ENCODE results near the gene BOLA3.
A peak's percentile ranks its signal among the peaks of the same experiment; 100 is the strongest.
"Not testable (repeated sequence)": the region's sequence is repeated elsewhere in the genome, so short reads cannot be mapped to it uniquely, and the experiment has no call there.

The BOLA3 gene

GRCh38 chr2:74148457-74149246 is 940 bp upstream of the BOLA3 start:
- no peak for DNase-seq (ENCODE audit: low spot score)

- DNase-seq (ENCODE audit: low spot score): peak; percentile 49
Observed at GRCh38 chr2:74146929-74147726, 584 bp downstream of the BOLA3 start.

- DNase-seq (ENCODE audit: low spot score): no peak
Observed at GRCh38 chr2:74142340-74142739, 5.4 kb downstream of the BOLA3 start.

GRCh38 chr2:74138600-74139323 is 8.9 kb downstream of the BOLA3 start:
- DNase-seq (ENCODE audit: low spot score): no peak

GRCh38 chr2:74137651-74138599 is 9.8 kb downstream of the BOLA3 start:
- DNase-seq (ENCODE audit: low spot score): no peak

GRCh38 chr2:74131901-74132300 is 15.8 kb downstream of the BOLA3 start:
- no peak for DNase-seq (ENCODE audit: low spot score)

- no peak for DNase-seq (ENCODE audit: low spot score)
Observed at GRCh38 chr2:74130211-74130995, 17.3 kb downstream of the BOLA3 start.

GRCh38 chr2:74128206-74128605 is 19.5 kb downstream of the BOLA3 start:
- no peak for DNase-seq (ENCODE audit: low spot score)

- not testable (repeated sequence) for DNase-seq (ENCODE audit: low spot score)
Observed at GRCh38 chr2:74123955-74124354, 23.8 kb downstream of the BOLA3 start.

GRCh38 chr2:74121846-74122245 is 25.9 kb downstream of the BOLA3 start:
- DNase-seq (ENCODE audit: low spot score): not testable (repeated sequence)

GRCh38 chr2:74119912-74120825 is 27.5 kb downstream of the BOLA3 start:
- DNase-seq (ENCODE audit: low spot score): peak; percentile 95

GRCh38 chr2:74119339-74119738 is 28.4 kb downstream of the BOLA3 start:
- DNase-seq (ENCODE audit: low spot score): peak; percentile 48

- DNase-seq (ENCODE audit: low spot score): no peak
Observed at GRCh38 chr2:74111380-74111779, 36.3 kb downstream of the BOLA3 start.

- DNase-seq (ENCODE audit: low spot score): no peak
Observed at GRCh38 chr2:74110537-74110936, 37.2 kb downstream of the BOLA3 start.

GRCh38 chr2:74109551-74109950 is 38.2 kb downstream of the BOLA3 start:
- no peak for DNase-seq (ENCODE audit: low spot score)

- DNase-seq (ENCODE audit: low spot score): no peak
Observed at GRCh38 chr2:74107071-74107470, 40.6 kb downstream of the BOLA3 start.

GRCh38 chr2:74105413-74105812 is 42.3 kb downstream of the BOLA3 start:
- no peak for DNase-seq (ENCODE audit: low spot score)

- no peak for DNase-seq (ENCODE audit: low spot score)
Observed at GRCh38 chr2:74104839-74105238, 42.9 kb downstream of the BOLA3 start.

GRCh38 chr2:74103763-74104162 is 43.9 kb downstream of the BOLA3 start:
- DNase-seq (ENCODE audit: low spot score): no peak

- no peak for DNase-seq (ENCODE audit: low spot score)
Observed at GRCh38 chr2:74102516-74102915, 45.2 kb downstream of the BOLA3 start.

All from hepatic stellate cell (primary cell).